Natural killer cell (primary cell): ENCODE measurements around the gene TACR1. TPM values are rescaled to one million over a fixed set of nuclear protein-coding genes. Genes with fewer than 3 reads are reported as not detected.

Source experiments
- ATAC-seq, 3 donors: fragments of 150-1000 bp in 2 of 3; fragments of 200-7000 bp in 1 of 3; cut with Tn5 transposase; 1 replicate in 1 of 3; 2 replicates in 2 of 3; pipeline ENCODE4 v1.10.0; 2021; ENCODE audit warnings: mild to moderate bottlenecking in 2 of 3, moderate library complexity in 2 of 3
- DNase-seq, 2 donors: peaks; one replicate each; pipeline versions ENCODE4 v3.0.0 to v3.0.0-alpha.2; 2013 to 2021; ENCODE audit warnings: mixed read lengths in 1 of 2
- H3K27ac ChIP-seq: one replicate; pipeline ENCODE4 v1.5.1; 2013; ENCODE audit warnings: mild to moderate bottlenecking, low read length
- H3K27me3 ChIP-seq: one replicate; pipeline ENCODE4 v1.6.1; 2013; ENCODE audit warnings: low read length; ENCODE audit not compliant: control insufficient read depth, insufficient read depth
- H3K36me3 ChIP-seq: one replicate; pipeline ENCODE4 v1.6.1; 2013; ENCODE audit warnings: low read length; ENCODE audit not compliant: control insufficient read depth, insufficient read depth
- H3K4me1 ChIP-seq: one replicate; pipeline ENCODE4 v1.6.1; 2013; ENCODE audit warnings: low read length; ENCODE audit not compliant: control insufficient read depth, insufficient read depth
- H3K4me3 ChIP-seq: one replicate; pipeline ENCODE4 v1.5.1; 2013; ENCODE audit warnings: low read length
- H3K9me3 ChIP-seq: one replicate; pipeline ENCODE4 v1.6.1; 2013; ENCODE audit warnings: low read length; ENCODE audit not compliant: control insufficient read depth, insufficient read depth
- H3K27ac Mint-ChIP-seq, 2 donors: one replicate each; pipeline ENCODE4 v1.8.0; 2022; ENCODE audit warnings: mild to moderate bottlenecking in 2 of 2, mixed read lengths in 2 of 2, moderate library complexity in 1 of 2
- H3K27me3 Mint-ChIP-seq, 2 donors: one replicate each; pipeline ENCODE4 v1.8.0; 2022; ENCODE audit warnings: low read depth in 2 of 2, mixed read lengths in 2 of 2
- H3K36me3 Mint-ChIP-seq: one replicate; pipeline ENCODE4 v1.8.0; 2022; ENCODE audit warnings: mixed read lengths
- H3K4me1 Mint-ChIP-seq, 2 donors: one replicate each; pipeline ENCODE4 v1.8.0; 2022; ENCODE audit warnings: mixed read lengths in 2 of 2
- H3K4me3 Mint-ChIP-seq: one replicate; pipeline ENCODE4 v1.8.0; 2022; ENCODE audit warnings: mild to moderate bottlenecking, moderate library complexity, mixed read lengths
- H3K9me3 Mint-ChIP-seq, 2 donors: one replicate each; pipeline ENCODE4 v1.8.0; 2022; ENCODE audit warnings: mixed read lengths in 2 of 2
- whole genome bisulfite sequencing: methylation state at CpG from one replicate; pipeline ENCODE4 v1.1.7; 2013; ENCODE audit warnings: missing lambda C conversion rate; ENCODE audit not compliant: insufficient coverage; 5-methylcytosine and 5-hydroxymethylcytosine counted together
- intact Hi-C: fragments of 100-400 bp; cut with micrococcal nuclease; formaldehyde crosslinking; loops from one replicate; pipeline ENCODE4 v1.14.2; 2022
- total RNA-seq, 4 donors: library from RNA; stranded (reverse); fragments of 120-200 nt in 1 of 4; gene quantifications; one replicate each; pipeline versions ENCODE4 v1.2.3 to v1.2.4, GENCODE V29; 2013 to 2022
- TF ChIP-seq, protein P1 (sequence below): fragments of 200-600 bp; IDR thresholded peaks from one replicate; pipeline ENCODE4 v1.8.0; 2022; ENCODE audit warnings: antibody characterized with exemption

TACR1 gene
- total RNA-seq, 3 donors from 2014 or later (not counting 1 experiment from before 2014, with no cell fraction given) = not detected

DNA sequence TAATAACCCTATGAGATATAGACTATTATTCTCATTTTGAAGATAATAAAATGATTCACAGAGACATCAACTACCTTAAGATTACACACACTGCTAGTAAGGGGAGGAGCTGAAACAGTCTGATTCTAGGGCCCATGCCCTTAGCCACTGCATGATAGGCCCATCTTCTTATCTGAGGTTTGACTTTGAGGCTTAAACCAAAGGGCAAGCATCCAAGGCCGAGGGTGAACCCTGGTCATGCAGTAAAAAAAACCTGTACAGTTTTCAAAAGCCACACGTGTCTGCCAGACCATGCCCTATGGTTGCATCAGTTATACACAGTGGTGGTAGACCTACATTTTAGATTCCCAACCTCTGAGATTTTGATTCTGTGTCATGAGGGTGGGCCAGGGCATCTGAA is 196.0 kb downstream of the TACR1 start:
- no peaks in the 10 kb centered on the region for H3K27me3 ChIP-seq
- TF ChIP-seq, protein P1, sequence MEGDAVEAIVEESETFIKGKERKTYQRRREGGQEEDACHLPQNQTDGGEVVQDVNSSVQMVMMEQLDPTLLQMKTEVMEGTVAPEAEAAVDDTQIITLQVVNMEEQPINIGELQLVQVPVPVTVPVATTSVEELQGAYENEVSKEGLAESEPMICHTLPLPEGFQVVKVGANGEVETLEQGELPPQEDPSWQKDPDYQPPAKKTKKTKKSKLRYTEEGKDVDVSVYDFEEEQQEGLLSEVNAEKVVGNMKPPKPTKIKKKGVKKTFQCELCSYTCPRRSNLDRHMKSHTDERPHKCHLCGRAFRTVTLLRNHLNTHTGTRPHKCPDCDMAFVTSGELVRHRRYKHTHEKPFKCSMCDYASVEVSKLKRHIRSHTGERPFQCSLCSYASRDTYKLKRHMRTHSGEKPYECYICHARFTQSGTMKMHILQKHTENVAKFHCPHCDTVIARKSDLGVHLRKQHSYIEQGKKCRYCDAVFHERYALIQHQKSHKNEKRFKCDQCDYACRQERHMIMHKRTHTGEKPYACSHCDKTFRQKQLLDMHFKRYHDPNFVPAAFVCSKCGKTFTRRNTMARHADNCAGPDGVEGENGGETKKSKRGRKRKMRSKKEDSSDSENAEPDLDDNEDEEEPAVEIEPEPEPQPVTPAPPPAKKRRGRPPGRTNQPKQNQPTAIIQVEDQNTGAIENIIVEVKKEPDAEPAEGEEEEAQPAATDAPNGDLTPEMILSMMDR = no peak
- Mint-ChIP-seq H3K27me3 (no peaks in the 10 kb centered on the region), H3K4me1 (no peaks in the 10 kb centered on the region), H3K4me3 (no peak overlapping the region), H3K9me3 (no peaks in the 10 kb centered on the region), H3K36me3 (no peaks in the 10 kb centered on the region), H3K27ac (no peak overlapping the region)
- no peak for DNase-seq
- H3K4me3 ChIP-seq = no peak overlapping the region
- H3K27ac ChIP-seq = no peak overlapping the region
- H3K36me3 ChIP-seq = no peaks in the 10 kb centered on the region
- no peak for ATAC-seq
- 57% methylated on average over 2 of the region's 2 CpGs for whole genome bisulfite sequencing
- no peaks in the 10 kb centered on the region for H3K4me1 ChIP-seq
- no peaks in the 10 kb centered on the region for H3K9me3 ChIP-seq
- intact Hi-C loops = no loop called here

DNA sequence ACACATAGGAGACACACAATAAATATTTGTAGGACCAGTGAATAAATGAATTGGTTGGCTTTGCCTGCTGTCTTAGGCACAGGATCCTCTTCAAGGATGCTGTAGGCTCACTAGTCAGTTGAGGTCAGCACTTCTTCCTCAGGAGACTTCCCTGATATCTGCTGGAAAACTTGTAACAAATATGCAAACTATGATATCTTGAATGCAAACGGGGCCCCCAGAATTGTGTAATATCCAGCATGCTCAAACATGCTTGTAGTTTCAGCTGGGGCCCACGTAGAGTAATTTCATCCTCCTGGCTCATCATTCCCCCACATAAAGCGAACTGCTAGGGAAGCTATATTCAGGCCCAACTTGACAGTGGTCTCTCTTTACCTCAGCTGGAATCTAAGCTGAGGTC is 197.3 kb downstream of the TACR1 start:
- intact Hi-C loops = no loop called here
- Histone ChIP-seq H3K27ac (no peak overlapping the region), H3K4me1 (no peaks in the 10 kb centered on the region), H3K27me3 (no peaks in the 10 kb centered on the region), H3K36me3 (no peaks in the 10 kb centered on the region), H3K4me3 (no peak overlapping the region), H3K9me3 (no peaks in the 10 kb centered on the region)
- H3K9me3 Mint-ChIP-seq = no peaks in the 10 kb centered on the region
- 91% methylated on average over 3 of the region's 3 CpGs for WGBS
- DNase-seq (no peak), ATAC-seq (no peak)
- TF ChIP-seq, protein P1 = no peak
- no peak overlapping the region for H3K27ac Mint-ChIP-seq
- no peaks in the 10 kb centered on the region for H3K36me3 Mint-ChIP-seq
- no peaks in the 10 kb centered on the region for H3K27me3 Mint-ChIP-seq
- no peak overlapping the region for H3K4me3 Mint-ChIP-seq
- H3K4me1 Mint-ChIP-seq = no peaks in the 10 kb centered on the region

DNA sequence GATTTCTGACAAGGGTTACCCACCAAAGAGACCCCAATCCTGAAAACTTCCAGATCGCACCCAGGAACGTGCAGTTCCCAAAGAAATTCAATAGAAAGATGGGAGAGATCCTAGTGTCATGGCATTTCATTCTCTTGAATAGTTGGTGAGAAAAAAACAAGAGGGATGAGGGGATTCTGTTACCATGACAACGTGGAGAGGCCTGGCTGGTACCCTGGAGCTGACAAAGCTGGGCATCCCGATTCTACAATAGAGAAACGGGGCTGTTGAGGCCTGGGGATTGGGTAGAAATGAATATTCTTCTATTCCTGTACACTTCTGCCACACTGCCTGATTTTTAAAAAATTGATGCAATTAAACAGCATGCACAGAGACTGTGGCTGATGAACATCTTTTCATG is 199.9 kb downstream of the TACR1 start:
- intact Hi-C loops = no loop called here
- no peaks in the 10 kb centered on the region for H3K9me3 Mint-ChIP-seq
- WGBS = 91% methylated on average over 5 of the region's 5 CpGs

More for the DNA sequence above, 199.9 kb downstream of the TACR1 start:
- Histone ChIP-seq H3K4me1 (no peaks in the 10 kb centered on the region), H3K36me3 (no peaks in the 10 kb centered on the region), H3K27me3 (no peaks in the 10 kb centered on the region), H3K4me3 (no peak overlapping the region), H3K9me3 (no peaks in the 10 kb centered on the region), H3K27ac (no peak overlapping the region)
- TF ChIP-seq, protein P1 = no peak
- ATAC-seq (no peak), DNase-seq (no peak)
- no peak overlapping the region for H3K4me3 Mint-ChIP-seq
- H3K27me3 Mint-ChIP-seq = no peaks in the 10 kb centered on the region
- no peaks in the 10 kb centered on the region for H3K36me3 Mint-ChIP-seq
- H3K27ac Mint-ChIP-seq = no peak overlapping the region
- H3K4me1 Mint-ChIP-seq = no peaks in the 10 kb centered on the region

Other genes starting within 250 kb of the TACR1 start
- 10 to 100 TPM; 31.1 to 35.3 (median 34.4) TPM for gene POLE4, start 240.9 kb downstream of the TACR1 start, total RNA-seq